ENCODE data around the gene TAS1R2.

TAS1R2 gene

DNA sequence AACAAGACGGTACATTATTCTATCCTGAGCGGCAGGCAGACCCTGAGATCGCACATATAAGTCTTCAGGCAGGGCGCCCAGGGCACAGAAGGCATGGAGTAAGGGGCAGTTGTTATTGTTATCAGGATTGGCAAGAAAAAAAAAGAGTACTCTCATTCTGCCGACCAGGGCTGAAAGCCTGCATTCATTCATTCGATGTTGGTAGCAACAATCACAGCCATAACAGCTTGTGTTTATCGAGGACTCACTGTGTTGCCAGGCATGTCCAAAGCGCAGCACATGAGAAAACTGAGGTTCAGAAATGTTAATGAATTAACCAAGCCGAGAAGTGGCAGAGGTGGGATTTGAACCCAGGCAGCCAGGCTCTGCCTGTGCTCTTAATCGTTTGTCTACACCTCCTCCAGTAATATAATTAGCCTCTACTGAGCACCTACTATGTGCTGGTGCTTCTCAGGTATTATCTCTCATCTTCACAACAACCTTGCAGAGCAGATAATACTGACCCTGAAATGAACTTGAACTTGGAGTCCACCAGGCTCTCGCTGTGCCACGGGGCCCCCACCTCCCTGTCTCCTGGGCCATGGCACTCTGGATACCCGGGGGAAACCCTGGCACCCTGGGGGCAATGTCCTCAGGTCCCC is 56.2 kb downstream of the TAS1R2 start:
- TF ChIP-seq, protein P1, sequence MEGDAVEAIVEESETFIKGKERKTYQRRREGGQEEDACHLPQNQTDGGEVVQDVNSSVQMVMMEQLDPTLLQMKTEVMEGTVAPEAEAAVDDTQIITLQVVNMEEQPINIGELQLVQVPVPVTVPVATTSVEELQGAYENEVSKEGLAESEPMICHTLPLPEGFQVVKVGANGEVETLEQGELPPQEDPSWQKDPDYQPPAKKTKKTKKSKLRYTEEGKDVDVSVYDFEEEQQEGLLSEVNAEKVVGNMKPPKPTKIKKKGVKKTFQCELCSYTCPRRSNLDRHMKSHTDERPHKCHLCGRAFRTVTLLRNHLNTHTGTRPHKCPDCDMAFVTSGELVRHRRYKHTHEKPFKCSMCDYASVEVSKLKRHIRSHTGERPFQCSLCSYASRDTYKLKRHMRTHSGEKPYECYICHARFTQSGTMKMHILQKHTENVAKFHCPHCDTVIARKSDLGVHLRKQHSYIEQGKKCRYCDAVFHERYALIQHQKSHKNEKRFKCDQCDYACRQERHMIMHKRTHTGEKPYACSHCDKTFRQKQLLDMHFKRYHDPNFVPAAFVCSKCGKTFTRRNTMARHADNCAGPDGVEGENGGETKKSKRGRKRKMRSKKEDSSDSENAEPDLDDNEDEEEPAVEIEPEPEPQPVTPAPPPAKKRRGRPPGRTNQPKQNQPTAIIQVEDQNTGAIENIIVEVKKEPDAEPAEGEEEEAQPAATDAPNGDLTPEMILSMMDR (IDR thresholded peaks at IDR 0.05; ENCODE audit: low read length, missing control alignments): no peak
- H3K4me3 ChIP-seq (replicated peaks; ENCODE audit: low read depth, low read length): no peak overlapping the region
- no peak for DNase-seq (ENCODE audit: low read depth)

DNA sequence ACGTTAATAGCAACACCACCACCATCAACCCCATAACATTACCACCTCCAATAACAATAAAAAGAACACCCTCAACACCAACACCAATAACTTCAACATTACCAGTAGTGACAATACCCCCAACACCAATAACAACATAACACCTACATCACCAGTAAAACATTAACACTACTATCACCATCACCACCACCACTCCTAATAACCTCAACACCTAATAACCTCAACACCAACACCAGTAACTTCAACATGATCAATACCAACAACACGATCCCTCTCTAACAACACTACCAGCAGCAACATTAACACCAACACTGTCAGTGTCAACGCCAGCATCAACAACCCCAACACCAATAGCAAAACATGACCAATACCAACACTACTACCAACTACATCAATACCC is 57.2 kb downstream of the TAS1R2 start:
- DNase-seq (ENCODE audit: low read depth): no peak
- TF ChIP-seq, protein P1 (IDR thresholded peaks at IDR 0.05; ENCODE audit: low read length, missing control alignments): no peak
- no peak overlapping the region for H3K4me3 ChIP-seq (replicated peaks; ENCODE audit: low read depth, low read length)

DNA sequence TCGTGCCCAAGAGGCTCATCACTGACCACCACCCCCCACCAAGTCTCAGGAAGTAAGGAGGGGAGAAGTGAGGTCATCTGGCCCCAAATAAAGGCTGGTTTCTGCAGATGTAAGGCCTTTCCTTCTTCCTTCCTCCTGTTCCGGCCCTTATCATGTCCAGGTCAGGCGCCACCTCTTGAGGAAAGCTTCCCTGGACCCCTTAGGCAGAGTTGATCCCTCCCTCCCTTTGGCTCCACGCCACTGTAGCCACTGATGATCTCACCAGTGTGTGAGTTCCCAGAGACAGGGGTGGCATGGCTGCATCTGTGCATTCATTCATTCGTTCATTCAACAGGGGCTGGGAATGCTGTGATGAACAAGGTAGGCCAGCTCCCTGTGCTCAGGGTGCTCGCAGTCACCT is 59.2 kb downstream of the TAS1R2 start:
- H3K4me3 ChIP-seq (replicated peaks; ENCODE audit: low read depth, low read length): no peak overlapping the region
- TF ChIP-seq, protein P1 (IDR thresholded peaks at IDR 0.05; ENCODE audit: low read length, missing control alignments): no peak
- no peak for DNase-seq (ENCODE audit: low read depth)

DNA sequence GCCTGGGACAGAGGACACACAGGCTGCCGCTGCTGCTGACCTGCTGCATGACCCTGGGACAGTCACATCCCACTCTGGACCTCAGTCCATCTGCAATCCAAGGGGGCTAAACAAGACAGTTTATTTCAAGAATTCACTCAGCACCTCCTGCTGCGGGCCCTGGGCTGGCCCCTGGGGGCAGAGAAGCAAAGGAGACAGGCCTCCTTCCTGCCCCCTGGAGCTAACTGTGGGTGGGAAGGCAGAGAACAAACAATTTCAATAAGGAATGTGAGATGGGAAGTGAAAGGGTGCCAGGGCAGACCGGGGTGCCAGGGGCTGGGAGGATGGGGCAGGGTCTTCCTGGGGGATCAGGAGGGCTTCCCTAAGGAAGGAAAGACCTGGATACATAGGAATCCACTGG is 60.0 kb downstream of the TAS1R2 start:
- TF ChIP-seq, protein P1 (IDR thresholded peaks at IDR 0.05; ENCODE audit: low read length, missing control alignments): no peak
- H3K4me3 ChIP-seq (replicated peaks; ENCODE audit: low read depth, low read length): no peak overlapping the region

DNA sequence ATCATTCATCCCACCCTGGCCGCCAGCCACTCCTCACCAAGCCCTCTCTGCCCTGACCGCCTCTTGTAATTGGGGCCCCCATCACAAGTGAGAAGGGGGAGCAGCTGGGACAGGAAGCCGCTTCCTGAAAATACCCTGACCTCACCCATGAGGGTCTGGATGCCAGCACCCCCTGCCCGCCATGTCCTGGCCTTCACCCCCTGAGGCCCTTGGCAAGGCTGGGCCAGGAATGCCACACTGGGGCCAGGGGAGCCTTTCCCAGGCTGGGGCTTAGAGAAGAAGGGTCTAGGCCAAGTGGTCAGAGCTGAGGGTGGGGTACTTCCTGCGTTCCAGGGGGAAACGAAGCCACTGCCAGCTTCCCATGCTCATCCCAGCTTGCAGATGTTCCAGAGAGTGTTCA is 60.5 kb downstream of the TAS1R2 start:
- DNase-seq (ENCODE audit: low read depth): no peak
- TF ChIP-seq, protein P1 (IDR thresholded peaks at IDR 0.05; ENCODE audit: low read length, missing control alignments): no peak

More for the DNA sequence above, 60.0 kb downstream of the TAS1R2 start:
- DNase-seq (ENCODE audit: low read depth): no peak

DNA sequence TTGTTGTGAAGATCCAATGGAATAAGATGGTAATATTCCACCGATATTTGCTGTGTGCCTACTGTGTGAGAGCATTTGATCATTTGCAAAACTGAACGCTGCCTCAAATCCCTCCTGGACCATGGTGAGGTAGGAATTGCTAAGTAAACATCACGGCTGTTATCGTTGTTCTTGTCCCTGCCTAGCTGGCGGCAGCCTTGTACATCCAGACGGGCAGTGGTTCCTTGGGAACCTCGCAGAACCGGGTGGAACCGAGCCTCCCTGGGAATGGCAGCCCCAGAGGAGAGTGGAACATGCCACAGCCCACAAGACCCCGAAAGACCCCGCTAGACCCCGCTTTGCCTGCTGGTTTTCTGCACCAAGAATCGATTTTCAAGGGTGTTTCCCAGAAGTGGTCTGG is 60.9 kb downstream of the TAS1R2 start:
- no peak for DNase-seq (ENCODE audit: low read depth)
- TF ChIP-seq, protein P1 (IDR thresholded peaks at IDR 0.05; ENCODE audit: low read length, missing control alignments): no peak
- no peak overlapping the region for H3K4me3 ChIP-seq (replicated peaks; ENCODE audit: low read depth, low read length)

More for the DNA sequence above, 60.5 kb downstream of the TAS1R2 start:
- no peak overlapping the region for H3K4me3 ChIP-seq (replicated peaks; ENCODE audit: low read depth, low read length)

DNA sequence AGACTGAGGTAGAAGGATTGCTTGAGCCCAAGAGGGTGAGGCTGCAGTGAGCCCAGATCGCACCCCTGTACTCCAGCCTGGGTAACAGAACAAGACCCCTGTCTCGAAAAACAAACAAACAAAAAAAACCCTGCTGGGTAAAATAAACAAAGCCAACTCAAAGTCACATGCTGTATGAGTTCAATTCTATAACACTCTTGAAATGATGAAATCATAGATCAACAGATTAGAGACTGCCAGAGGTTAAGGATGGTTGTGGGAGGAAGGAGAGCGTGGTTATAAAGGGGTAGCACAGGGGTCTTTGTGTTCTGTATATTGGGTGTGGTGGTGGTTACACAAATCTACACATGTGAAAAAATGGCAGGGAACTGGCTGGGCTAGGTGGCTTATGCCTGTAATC is 62.5 kb downstream of the TAS1R2 start:
- TF ChIP-seq, protein P1 (IDR thresholded peaks at IDR 0.05; ENCODE audit: low read length, missing control alignments): no peak
- H3K4me3 ChIP-seq (replicated peaks; ENCODE audit: low read depth, low read length): no peak overlapping the region
- DNase-seq (ENCODE audit: low read depth): no peak
